Heart right ventricle (tissue), 16 donors: ENCODE data around the gene OR2V1. TPM values are rescaled to one million over a fixed set of nuclear protein-coding genes. Genes with fewer than 3 reads are reported as not detected.
"Not testable (repeated sequence)": the region's sequence is repeated elsewhere in the genome, so short reads cannot be mapped to it uniquely, and the experiment has no call there.

Experiments
- ATAC-seq, 8 donors: fragments of 200-7000 bp; cut with Tn5 transposase; one replicate each; pipeline ENCODE4 v1.9.1; 2020; ENCODE audit warnings: mild to moderate bottlenecking in 8 of 8, moderate library complexity in 8 of 8, moderate number of reproducible peaks in 1 of 8
- DNase-seq, 2 donors: peaks; one replicate each; pipeline ENCODE4 v3.0.0-alpha.2; 2020
- H3K27ac ChIP-seq, 10 donors: fragments of 200-600 bp; sonication (generic) in 2 of 10; one replicate each; pipeline versions ENCODE4 v1.5.0 to v1.8.0; 2020 to 2022; ENCODE audit warnings: mild to moderate bottlenecking in 3 of 10
- H3K27me3 ChIP-seq, 7 donors: fragments of 200-600 bp; one replicate each; pipeline ENCODE4 v1.8.0; 2021 to 2022; ENCODE audit warnings: mild to moderate bottlenecking in 2 of 7
- H3K36me3 ChIP-seq, 9 donors: fragments of 200-600 bp; sonication (generic) in 1 of 9; one replicate each; pipeline versions ENCODE4 v1.5.0 to v1.8.0; 2020 to 2022; ENCODE audit warnings: mild to moderate bottlenecking in 2 of 9
- H3K4me1 ChIP-seq, 9 donors: fragments of 200-600 bp; sonication (generic) in 1 of 9; one replicate each; pipeline versions ENCODE4 v1.5.0 to v1.8.0; 2020 to 2022; ENCODE audit warnings: mild to moderate bottlenecking in 4 of 9
- H3K4me3 ChIP-seq, 10 donors: fragments of 200-600 bp; sonication (generic) in 2 of 10; one replicate each; pipeline versions ENCODE4 v1.5.0 to v1.8.0; 2020 to 2022; ENCODE audit warnings: mild to moderate bottlenecking in 7 of 10, moderate library complexity in 2 of 10
- H3K9me3 ChIP-seq, 11 donors: fragments of 200-600 bp in 10 of 11; sonication (generic) in 2 of 11; one replicate each; pipeline versions ENCODE4 v1.5.0 to v1.8.0; 2013 to 2022; ENCODE audit warnings: mild to moderate bottlenecking in 2 of 11, control low read depth in 1 of 11, moderate library complexity in 1 of 11
- CTCF ChIP-seq, 9 donors: fragments of 200-600 bp; sonication (generic) in 2 of 9; IDR thresholded peaks; one replicate each; pipeline versions ENCODE4 v1.5.0 to v1.8.0; 2021 to 2022; ENCODE audit warnings: antibody characterized with exemption in 9 of 9, mild to moderate bottlenecking in 5 of 9, moderate library complexity in 1 of 9
- WGBS, 2 donors: extraction: QIAGEN DNeasy Blood & Tissue Kit; methylation state at CpG; one replicate each; pipeline ENCODE4 v1.1.7; 2013; ENCODE audit warnings: inconsistent platforms in 1 of 2; 5-methylcytosine and 5-hydroxymethylcytosine counted together
- intact Hi-C, 10 donors: fragments of 100-400 bp; cut with DNase I; formaldehyde crosslinking; loops; one replicate each; pipeline versions ENCODE4 v1.11.1 to v1.14.2; 2022
- polyA plus RNA-seq, 2 donors: library from polyadenylated mRNA; stranded (reverse); fragments of 200-250 nt; gene quantifications; one replicate each; pipeline ENCODE4 v1.2.3, GENCODE V29; 2013
- total RNA-seq, 10 donors: library from RNA; stranded (reverse); fragmentation: NEBNext Ultra II Directional in 3 of 10; extraction: Animal tissue kit (Norgen Biotek cat#: 25700) in 3 of 10; gene quantifications; one replicate each; pipeline versions ENCODE4 v1.2.1 to v1.2.4, GENCODE V29; 2021 to 2023
- donor health status: Arrhythmogenic right ventricular cardiomyopathy.
- donor health status: ischemic (EF 13 %, LVEDD 7.1; RV severe dilation, severe dysfunction).
- donor health status: healthy with polysubstance abuse.
- donor health status: DM: no; HTN: yes; CAD: no.
- donor health status: DM: no; HTN: no; CAD: no.
- donor health status: ischemic (EF 25% LVEDD 6.9; RV normal size, moderate dysfunction).
- donor health status: ischemic (EF 25% LVEDD 5.7; RV mildly dilated, moderate dysfunction).
- donor health status: healthy.
- donor health status: DM: yes; HTN: yes; CAD: no.
- donor health status: Ischemic cardiomyopathy.
- donor health status: ischemic (EF 35%, LVEDD 5.7; RV mildly dilated, moderate dysfunction).
- donor health status: nonischemic (EF 11% LVEDD 7.7; RV severe dilation, severe dysfunction).
- donor health status: DM: yes; HTN: yes; CAD: no.
- donor health status: PGD.
- donor health status: ischemic (EF 29% LVEDD 5.4; RV normal size, mild dysfunction).
- donor health status: nonischemic (EF 23%, LVEDD 6.1; RV moderate dilation, normal function).

Gene OR2V1
- total and polyA plus RNA-seq, 12 donors = not detected

DNA sequence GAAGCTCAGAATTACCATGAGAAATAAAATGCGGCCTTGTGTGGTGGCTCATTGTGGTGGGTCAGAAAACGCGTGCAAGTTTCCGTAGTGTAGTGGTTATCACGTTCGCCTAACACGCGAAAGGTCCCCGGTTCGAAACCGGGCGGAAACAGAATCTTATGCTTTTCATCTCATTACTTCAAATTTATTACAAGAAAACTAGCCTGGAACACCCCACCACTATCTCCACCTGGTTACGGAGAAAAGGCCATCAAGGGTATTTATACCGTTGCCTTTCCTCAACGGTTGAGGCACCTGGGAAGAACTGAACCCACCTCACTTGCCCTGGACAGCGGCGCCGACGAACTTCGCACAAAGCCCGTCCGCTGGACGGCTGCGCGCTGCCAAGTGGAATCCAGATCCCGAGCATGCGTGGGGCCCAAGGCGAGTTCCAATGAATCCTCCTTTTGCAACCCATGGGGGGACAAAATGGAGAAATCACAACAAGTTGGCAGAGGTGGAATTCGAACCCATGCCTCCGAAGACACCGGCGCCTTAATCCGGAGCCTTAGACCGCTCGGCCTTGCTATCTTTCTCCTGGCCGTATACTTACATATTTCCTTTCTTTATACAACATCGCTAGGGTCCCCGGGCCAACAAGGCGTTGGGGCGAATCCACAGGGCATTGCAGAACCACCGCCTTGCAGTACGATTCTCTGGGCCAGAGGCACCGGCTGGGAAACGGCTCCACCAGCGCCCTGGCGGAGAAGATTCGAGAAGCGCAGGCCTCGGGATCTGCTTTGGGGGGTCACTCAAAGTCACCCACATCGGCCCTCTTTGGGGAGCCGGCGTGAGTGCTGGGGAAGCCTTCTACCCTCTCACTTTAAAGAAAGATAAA is 33.3 kb upstream of the OR2V1 start:
- no peaks in the 10 kb centered on the region for H3K9me3 ChIP-seq
- ATAC-seq (no peak), DNase-seq (no peak)
- no peak overlapping the region for H3K4me3 ChIP-seq
- no peak overlapping the region for H3K27ac ChIP-seq
- no peak for TF ChIP-seq CTCF (IDR thresholded peaks at IDR 0.05)
- no peaks in the 10 kb centered on the region for H3K36me3 ChIP-seq
- 11 to 23% methylated on average over 48 to 49 of the region's 52 CpGs for WGBS, 2 donors
- intact Hi-C loops = loop anchor here in 3 of 10 donors (10.0 kb wide), 2 partner anchors 120 to 300 kb away; partner anchors contain the start of genes BTNL9 (in 2 of the 3) and ZFP62 (in 1 of the 3)
- H3K4me1 ChIP-seq = peaks cover 0 to 15% (median 5%) of the 10 kb centered on the region in 9 donors
- peaks cover 4 to 67% (median 52%) of the 10 kb centered on the region in 7 donors for H3K27me3 ChIP-seq

DNA sequence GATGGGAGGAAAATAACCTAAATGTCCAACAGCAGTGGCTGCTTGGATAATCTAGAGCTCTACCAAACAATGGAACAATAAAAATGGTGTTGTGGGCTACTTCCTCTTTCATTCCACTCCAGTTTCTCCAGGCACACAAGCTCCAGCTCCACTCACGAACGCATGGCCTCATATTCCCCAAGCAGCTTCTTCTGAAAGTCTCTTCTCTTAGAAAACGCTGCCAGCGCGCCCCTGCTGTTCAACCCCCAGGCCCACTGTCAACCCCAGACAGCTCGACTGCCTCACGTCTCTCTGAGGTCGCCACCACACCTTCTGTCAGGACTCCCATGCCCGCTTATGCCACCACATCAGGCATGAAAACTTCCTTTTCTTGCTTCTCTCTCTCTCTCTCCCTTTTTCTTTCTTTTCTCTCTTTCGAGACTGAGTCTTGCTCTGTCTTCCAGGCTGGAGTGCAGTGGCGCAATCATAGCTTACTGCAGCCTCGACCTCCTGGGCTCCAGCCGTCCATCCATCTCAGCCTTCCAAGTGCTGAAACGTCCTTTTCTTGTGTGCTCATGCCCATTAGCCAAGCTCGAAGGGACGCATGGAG is 32.6 kb upstream of the OR2V1 start:
- Histone ChIP-seq H3K27ac (no peak overlapping the region), H3K36me3 (no peaks in the 10 kb centered on the region), H3K27me3 (peaks cover 3 to 60% (median 44%) of the 10 kb centered on the region in 7 donors), H3K9me3 (no peaks in the 10 kb centered on the region), H3K4me1 (peaks cover 0 to 15% (median 5%) of the 10 kb centered on the region in 9 donors), H3K4me3 (no peak overlapping the region)
- ATAC-seq = no peak
- DNase-seq = no peak
- WGBS, 2 donors = 40 to 44% methylated on average over 14 to 16 of the region's 16 CpGs
- TF ChIP-seq CTCF (IDR thresholded peaks at IDR 0.05) = no peak
- intact Hi-C loops = loop anchor here in 3 of 10 donors (10.0 kb wide), 2 partner anchors 119 to 299 kb away; partner anchors contain the start of genes BTNL9 (in 2 of the 3) and ZFP62 (in 1 of the 3)

DNA sequence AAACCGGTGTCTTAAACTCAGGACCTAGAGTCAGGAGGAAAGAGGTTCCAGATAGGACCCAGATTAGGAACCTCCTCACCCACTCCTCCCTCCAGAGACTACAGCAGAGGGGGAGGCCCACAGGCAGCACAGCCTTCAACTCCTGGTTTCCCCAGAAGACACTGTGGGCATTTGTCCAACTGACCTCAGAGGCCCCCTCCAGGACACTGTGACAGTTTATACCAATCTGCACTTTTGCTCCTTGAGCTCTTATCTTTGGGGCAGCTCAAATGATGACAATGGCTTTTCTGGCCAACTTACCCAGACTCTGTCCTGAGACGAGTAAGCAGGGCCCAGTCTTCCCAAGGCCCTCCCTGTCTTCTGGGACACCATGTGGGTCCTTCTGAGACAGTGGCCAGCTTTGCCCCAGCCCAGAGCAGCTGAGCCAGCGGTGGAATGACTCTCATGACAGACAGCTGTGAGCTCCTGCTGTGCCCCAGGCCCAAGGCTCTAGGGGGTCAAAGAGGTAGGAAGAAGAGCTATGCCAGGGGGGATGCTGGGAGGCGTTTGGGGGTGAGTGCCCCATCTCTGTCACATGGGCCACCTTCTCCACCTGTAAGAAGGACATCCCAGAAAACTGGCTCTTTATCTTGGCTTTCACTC is 30.7 kb upstream of the OR2V1 start:
- WGBS, 2 donors = 76 to 81% methylated on average over 4 of the region's 4 CpGs
- Histone ChIP-seq H3K4me3 (peak overlapping the region in 1 of 10 donors; percentile 31), H3K36me3 (no peaks in the 10 kb centered on the region), H3K9me3 (no peaks in the 10 kb centered on the region), H3K4me1 (peaks cover 0 to 15% (median 5%) of the 10 kb centered on the region in 9 donors), H3K27me3 (peaks cover 0 to 40% (median 27%) of the 10 kb centered on the region in 7 donors), H3K27ac (peak overlapping the region in 4 of 10 donors; percentile 9 to 45 (median 38))
- ATAC-seq (no peak), DNase-seq (no peak)
- intact Hi-C loops = loop anchor here in 3 of 10 donors (10.0 kb wide), 2 partner anchors 117 to 297 kb away; partner anchors contain the start of genes BTNL9 (in 2 of the 3) and ZFP62 (in 1 of the 3)
- no peak for TF ChIP-seq CTCF (IDR thresholded peaks at IDR 0.05)

GRCh38 chr5:181160755-181161533 is 30.0 kb upstream of the OR2V1 start:
- Histone ChIP-seq H3K4me3 (peak overlapping the region in 3 of 10 donors; percentile 18 to 50 (median 31)), H3K27me3 (peaks cover 0 to 33% (median 19%) of the 10 kb centered on the region in 7 donors), H3K4me1 (peaks cover 0 to 15% (median 5%) of the 10 kb centered on the region in 9 donors), H3K27ac (peak overlapping the region in 4 of 10 donors; percentile 9 to 45 (median 38))
- not testable (repeated sequence) for H3K36me3 ChIP-seq, DNase-seq, H3K9me3 ChIP-seq
- WGBS, 2 donors = 14 to 15% methylated on average over 21 to 27 of the region's 48 CpGs
- ATAC-seq = peak in 2 of 8 donors; percentile 8 to 50
- intact Hi-C loops = loop anchor here in 3 of 10 donors (10.0 kb wide), 2 partner anchors 116 to 296 kb away; partner anchors contain the start of genes BTNL9 (in 2 of the 3) and ZFP62 (in 1 of the 3)
